ENCODE results near the gene HRH1. TPM values are rescaled to one million over a fixed set of nuclear protein-coding genes. Genes with fewer than 3 reads are reported as not detected.

HRH1 gene
- total RNA-seq, 1 donor: 9.8 TPM

DNA sequence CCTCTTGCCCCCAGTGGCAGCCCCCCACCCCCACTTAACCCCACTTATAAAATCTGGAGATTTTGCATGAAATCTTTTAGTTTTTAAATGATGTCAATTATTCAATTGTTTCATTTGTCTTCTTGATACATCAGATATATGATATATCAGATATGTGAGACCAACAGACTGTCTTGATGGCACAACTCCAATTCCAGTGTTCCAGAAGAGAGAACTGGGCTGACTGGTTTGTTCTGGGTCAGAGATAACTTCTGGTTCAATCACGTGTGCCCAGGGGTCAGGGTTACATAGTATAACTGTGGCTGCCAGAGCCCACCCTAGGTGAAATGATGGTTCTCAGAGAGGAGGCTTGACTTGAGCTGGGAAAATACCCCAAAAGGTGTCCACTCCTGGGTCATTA, 85.5 kb downstream of the HRH1 start:
- Histone ChIP-seq H3K4me1 (ENCODE audit: insufficient read depth, low read length) (peaks cover 27% of the 10 kb centered on the region), H3K27me3 (ENCODE audit: insufficient read depth, low read length) (no peaks in the 10 kb centered on the region), H2AFZ (ENCODE audit: low read length) (no peak overlapping the region), H3K27ac (ENCODE audit: low read depth, low read length) (no peak overlapping the region), H3K9me3 (ENCODE audit: low read depth, low read length) (no peaks in the 10 kb centered on the region), H4K20me1 (ENCODE audit: insufficient read depth, low read length) (peaks cover 3% of the 10 kb centered on the region), H3K4me2 (ENCODE audit: insufficient read depth, low read length) (no peak overlapping the region), H3K4me3 (ENCODE audit: insufficient read depth, low read length) (no peak overlapping the region), H3K36me3 (ENCODE audit: insufficient read depth, low read length) (no peaks in the 10 kb centered on the region), H3K79me2 (ENCODE audit: insufficient read depth, low read length) (peaks cover 29% of the 10 kb centered on the region)
- no peak for TF ChIP-seq CTCF (IDR thresholded peaks at IDR 0.05; ENCODE audit: extremely low read depth, low read depth, low read length)
- DNase-seq (ENCODE audit: insufficient read length, low spot score, missing footprints): no peak

- Histone ChIP-seq H2AFZ (ENCODE audit: low read length) (no peak overlapping the region), H3K9me3 (ENCODE audit: low read depth, low read length) (no peaks in the 10 kb centered on the region), H3K4me2 (ENCODE audit: insufficient read depth, low read length) (no peak overlapping the region), H4K20me1 (ENCODE audit: insufficient read depth, low read length) (peaks cover 3% of the 10 kb centered on the region), H3K36me3 (ENCODE audit: insufficient read depth, low read length) (no peaks in the 10 kb centered on the region), H3K27me3 (ENCODE audit: insufficient read depth, low read length) (no peaks in the 10 kb centered on the region), H3K27ac (ENCODE audit: low read depth, low read length) (no peak overlapping the region), H3K79me2 (ENCODE audit: insufficient read depth, low read length) (peaks cover 28% of the 10 kb centered on the region), H3K4me3 (ENCODE audit: insufficient read depth, low read length) (no peak overlapping the region), H3K4me1 (ENCODE audit: insufficient read depth, low read length) (peaks cover 27% of the 10 kb centered on the region)
- DNase-seq (ENCODE audit: insufficient read length, low spot score, missing footprints): no peak
- no peak for TF ChIP-seq CTCF (IDR thresholded peaks at IDR 0.05; ENCODE audit: extremely low read depth, low read depth, low read length)
Observed at GRCh38 chr3:11240496-11240895, 86.2 kb downstream of the HRH1 start.

DNA sequence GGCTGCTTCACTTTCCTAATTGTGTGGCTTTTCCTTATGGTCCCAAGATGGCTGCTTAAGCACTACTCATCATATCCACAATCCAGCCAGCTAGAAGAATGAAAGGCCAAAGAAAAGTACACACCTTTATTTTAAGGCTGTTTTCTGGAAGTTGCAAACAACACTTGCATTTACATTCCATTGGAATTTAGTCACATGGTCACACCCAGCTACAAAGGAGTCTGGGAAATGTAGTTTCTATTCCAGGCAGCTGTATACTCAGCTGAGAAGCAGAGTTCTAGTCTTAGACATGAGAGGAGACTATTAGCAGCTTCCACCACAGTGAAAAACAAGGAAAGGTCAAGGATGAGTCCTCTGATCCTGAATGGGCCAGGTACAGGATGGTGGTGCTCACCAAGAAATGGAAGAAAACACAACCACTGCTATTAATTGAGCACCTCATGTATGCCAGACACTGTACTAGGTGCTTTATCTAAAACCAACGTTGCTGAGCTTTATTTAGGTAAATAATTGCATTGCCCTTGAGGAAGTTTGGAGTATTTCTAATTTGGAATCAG, 89.9 kb downstream of the HRH1 start:
- H3K36me3 ChIP-seq (ENCODE audit: insufficient read depth, low read length): no peaks in the 10 kb centered on the region
- no peak for TF ChIP-seq CTCF (IDR thresholded peaks at IDR 0.05; ENCODE audit: extremely low read depth, low read depth, low read length)
- DNase-seq (ENCODE audit: insufficient read length, low spot score, missing footprints): no peak
- H4K20me1 ChIP-seq (ENCODE audit: insufficient read depth, low read length): peaks cover 3% of the 10 kb centered on the region
- H3K27ac ChIP-seq (ENCODE audit: low read depth, low read length): no peak overlapping the region
- H3K4me2 ChIP-seq (ENCODE audit: insufficient read depth, low read length): no peak overlapping the region
- no peaks in the 10 kb centered on the region for H3K9me3 ChIP-seq (ENCODE audit: low read depth, low read length)
- H3K27me3 ChIP-seq (ENCODE audit: insufficient read depth, low read length): no peaks in the 10 kb centered on the region
- H3K4me3 ChIP-seq (ENCODE audit: insufficient read depth, low read length): no peak overlapping the region
- peaks cover 16% of the 10 kb centered on the region for H3K4me1 ChIP-seq (ENCODE audit: insufficient read depth, low read length)
- H3K79me2 ChIP-seq (ENCODE audit: insufficient read depth, low read length): peaks cover 34% of the 10 kb centered on the region
- no peak overlapping the region for H2AFZ ChIP-seq (ENCODE audit: low read length)

DNA sequence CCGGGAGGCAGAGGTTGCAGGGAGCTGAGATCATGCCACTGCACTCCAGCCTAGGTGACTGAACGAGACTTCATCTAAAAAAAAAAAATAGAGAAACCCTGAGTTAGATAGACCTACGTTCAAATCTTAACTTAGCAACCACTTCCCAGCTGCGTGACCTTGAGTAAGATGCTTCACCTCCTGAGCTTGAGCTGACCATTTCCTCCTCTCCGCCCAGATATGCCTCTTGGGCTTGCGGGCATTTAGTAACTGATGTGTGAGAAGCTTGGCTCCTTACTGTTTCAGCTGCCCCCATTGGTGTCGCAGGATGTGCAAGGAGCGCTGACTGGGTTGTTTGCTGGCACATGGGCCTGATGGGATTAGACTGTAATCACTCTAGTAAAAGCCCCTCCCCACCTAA, 91.0 kb downstream of the HRH1 start:
- Histone ChIP-seq H3K4me1 (ENCODE audit: insufficient read depth, low read length) (peaks cover 13% of the 10 kb centered on the region), H3K36me3 (ENCODE audit: insufficient read depth, low read length) (no peaks in the 10 kb centered on the region), H3K27me3 (ENCODE audit: insufficient read depth, low read length) (no peaks in the 10 kb centered on the region), H3K79me2 (ENCODE audit: insufficient read depth, low read length) (peaks cover 35% of the 10 kb centered on the region), H3K4me2 (ENCODE audit: insufficient read depth, low read length) (no peak overlapping the region), H4K20me1 (ENCODE audit: insufficient read depth, low read length) (peaks cover 3% of the 10 kb centered on the region), H3K4me3 (ENCODE audit: insufficient read depth, low read length) (no peak overlapping the region), H3K27ac (ENCODE audit: low read depth, low read length) (no peak overlapping the region), H2AFZ (ENCODE audit: low read length) (no peak overlapping the region), H3K9me3 (ENCODE audit: low read depth, low read length) (no peaks in the 10 kb centered on the region)
- no peak for DNase-seq (ENCODE audit: insufficient read length, low spot score, missing footprints)
- no peak for TF ChIP-seq CTCF (IDR thresholded peaks at IDR 0.05; ENCODE audit: extremely low read depth, low read depth, low read length)

Data from osteoblast (primary cell).